NB4 (cell line): Measurements from ENCODE around the gene KCTD1.

ENCODE experiments used
- DNase-seq: peaks from one replicate; pipeline ENCODE4 v3.0.0; 2010; ENCODE audit warnings: low read depth
- H3K4me3 ChIP-seq: one replicate; pipeline ENCODE4 v1.5.1; 2011; ENCODE audit warnings: mild to moderate bottlenecking, low read depth, low read length, moderate library complexity
- MYC ChIP-seq: IDR thresholded peaks from 2 replicates; pipeline ENCODE4 v1.6.1; 2011; ENCODE audit warnings: low read depth, low read length
- POLR2A ChIP-seq: IDR thresholded peaks from 2 replicates; pipeline ENCODE4 v1.6.1; 2011; ENCODE audit warnings: mild to moderate bottlenecking; ENCODE audit not compliant: insufficient read length; ENCODE audit errors: extremely low read depth
- TF ChIP-seq, protein P1 (sequence below): IDR thresholded peaks from 2 replicates; pipeline ENCODE4 v1.6.1; 2011; ENCODE audit warnings: low read depth, low read length
- TF ChIP-seq, protein P2 (sequence below): IDR thresholded peaks from one replicate; pipeline ENCODE4 v1.5.1; 2012; ENCODE audit warnings: low read depth, low read length

Gene KCTD1

DNA sequence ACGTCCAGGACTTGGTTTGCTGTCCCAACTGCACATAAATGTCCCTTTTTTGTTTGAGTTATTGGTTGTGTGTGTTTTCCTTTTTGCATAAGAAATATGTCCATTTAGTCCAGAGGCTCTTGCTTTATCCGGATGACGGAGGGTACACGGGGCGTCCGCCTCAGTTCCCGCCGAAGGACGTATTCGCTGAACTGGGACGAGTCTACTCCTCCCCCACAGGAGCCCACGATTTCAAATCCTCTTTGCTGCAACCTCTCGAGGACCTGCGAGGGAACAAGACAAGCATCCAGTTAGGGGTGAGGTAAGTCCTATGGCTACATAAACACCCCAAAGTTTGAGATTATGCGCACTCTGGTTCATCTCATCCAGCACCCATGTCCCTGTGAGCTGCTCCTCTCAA, 92.7 kb downstream of the KCTD1 start:
- H3K4me3 ChIP-seq: no peak overlapping the region
- no peak for DNase-seq
- TF ChIP-seq POLR2A (no peak), MYC (no peak)
- TF ChIP-seq, protein P1, sequence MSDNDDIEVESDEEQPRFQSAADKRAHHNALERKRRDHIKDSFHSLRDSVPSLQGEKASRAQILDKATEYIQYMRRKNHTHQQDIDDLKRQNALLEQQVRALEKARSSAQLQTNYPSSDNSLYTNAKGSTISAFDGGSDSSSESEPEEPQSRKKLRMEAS: no peak
- TF ChIP-seq, protein P2, sequence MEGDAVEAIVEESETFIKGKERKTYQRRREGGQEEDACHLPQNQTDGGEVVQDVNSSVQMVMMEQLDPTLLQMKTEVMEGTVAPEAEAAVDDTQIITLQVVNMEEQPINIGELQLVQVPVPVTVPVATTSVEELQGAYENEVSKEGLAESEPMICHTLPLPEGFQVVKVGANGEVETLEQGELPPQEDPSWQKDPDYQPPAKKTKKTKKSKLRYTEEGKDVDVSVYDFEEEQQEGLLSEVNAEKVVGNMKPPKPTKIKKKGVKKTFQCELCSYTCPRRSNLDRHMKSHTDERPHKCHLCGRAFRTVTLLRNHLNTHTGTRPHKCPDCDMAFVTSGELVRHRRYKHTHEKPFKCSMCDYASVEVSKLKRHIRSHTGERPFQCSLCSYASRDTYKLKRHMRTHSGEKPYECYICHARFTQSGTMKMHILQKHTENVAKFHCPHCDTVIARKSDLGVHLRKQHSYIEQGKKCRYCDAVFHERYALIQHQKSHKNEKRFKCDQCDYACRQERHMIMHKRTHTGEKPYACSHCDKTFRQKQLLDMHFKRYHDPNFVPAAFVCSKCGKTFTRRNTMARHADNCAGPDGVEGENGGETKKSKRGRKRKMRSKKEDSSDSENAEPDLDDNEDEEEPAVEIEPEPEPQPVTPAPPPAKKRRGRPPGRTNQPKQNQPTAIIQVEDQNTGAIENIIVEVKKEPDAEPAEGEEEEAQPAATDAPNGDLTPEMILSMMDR: no peak

DNA sequence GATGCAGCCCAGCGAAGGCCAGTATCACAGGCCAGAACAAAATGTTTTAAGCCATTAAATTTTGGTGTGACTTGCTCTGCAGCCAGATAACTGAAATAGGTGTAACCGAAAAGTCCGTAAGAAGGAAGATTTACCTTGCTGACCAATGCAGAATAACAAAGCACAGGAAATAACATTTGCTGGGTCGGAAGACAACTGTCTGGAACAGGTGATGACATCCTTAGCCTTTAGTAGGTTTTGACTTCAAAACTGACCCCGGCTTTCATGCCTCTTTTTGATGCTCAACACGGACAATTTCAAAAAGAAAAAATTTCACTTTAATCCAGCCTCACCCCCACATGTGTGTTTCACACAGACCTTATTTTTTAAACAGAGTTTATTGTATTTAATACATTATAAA, 93.7 kb downstream of the KCTD1 start:
- TF ChIP-seq, protein P2: no peak
- no peak for TF ChIP-seq POLR2A
- TF ChIP-seq, protein P1: no peak
- TF ChIP-seq MYC: no peak
- DNase-seq: no peak
- no peak overlapping the region for H3K4me3 ChIP-seq

DNA sequence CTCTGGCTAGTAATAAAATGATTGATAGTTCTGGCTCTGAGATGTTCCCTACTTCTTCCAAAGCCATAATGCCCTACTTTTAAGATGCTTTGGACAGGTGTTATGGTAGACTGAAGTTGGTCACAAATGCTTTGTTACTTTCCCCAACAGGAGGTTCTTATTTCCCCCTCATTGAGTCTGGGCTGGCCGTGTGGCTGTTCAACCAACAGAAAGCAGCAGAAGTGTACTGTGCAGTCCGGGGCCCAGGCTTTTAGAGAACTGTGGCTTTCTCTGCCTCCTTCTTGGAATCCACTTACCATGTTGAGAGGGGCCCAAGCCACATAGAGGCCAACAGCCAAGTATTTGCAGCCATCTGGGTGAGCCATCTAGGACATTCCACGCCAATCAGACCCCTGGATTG, 94.2 kb downstream of the KCTD1 start:
- no peak overlapping the region for H3K4me3 ChIP-seq
- DNase-seq: no peak
- TF ChIP-seq MYC (no peak), POLR2A (no peak)
- TF ChIP-seq, protein P1: no peak
- TF ChIP-seq, protein P2: no peak

DNA sequence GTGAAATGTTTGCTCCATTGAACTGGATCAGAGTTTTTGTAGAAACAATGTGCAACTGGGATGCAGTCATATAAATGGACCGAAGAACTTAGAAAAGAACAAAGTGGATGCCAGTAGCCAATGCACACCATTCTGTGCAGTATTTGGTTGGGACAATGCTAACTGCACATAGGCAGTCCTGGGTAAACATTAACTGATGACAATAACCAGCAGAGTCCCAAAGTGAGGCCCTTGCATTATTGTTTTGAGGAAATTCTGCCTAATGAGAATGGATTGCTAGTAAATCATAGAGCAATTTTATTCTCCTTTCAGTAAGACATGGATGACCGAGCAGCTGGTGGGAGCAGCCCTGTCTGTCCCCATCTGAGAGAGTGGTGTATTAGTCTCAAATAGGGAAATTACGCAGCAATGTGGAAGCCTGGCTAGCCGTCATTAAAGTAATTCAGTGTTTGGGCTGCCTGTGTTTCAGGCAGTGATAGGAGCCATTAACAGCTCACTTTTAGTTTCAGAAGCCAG, 94.9 kb downstream of the KCTD1 start:
- no peak for DNase-seq

DNA sequence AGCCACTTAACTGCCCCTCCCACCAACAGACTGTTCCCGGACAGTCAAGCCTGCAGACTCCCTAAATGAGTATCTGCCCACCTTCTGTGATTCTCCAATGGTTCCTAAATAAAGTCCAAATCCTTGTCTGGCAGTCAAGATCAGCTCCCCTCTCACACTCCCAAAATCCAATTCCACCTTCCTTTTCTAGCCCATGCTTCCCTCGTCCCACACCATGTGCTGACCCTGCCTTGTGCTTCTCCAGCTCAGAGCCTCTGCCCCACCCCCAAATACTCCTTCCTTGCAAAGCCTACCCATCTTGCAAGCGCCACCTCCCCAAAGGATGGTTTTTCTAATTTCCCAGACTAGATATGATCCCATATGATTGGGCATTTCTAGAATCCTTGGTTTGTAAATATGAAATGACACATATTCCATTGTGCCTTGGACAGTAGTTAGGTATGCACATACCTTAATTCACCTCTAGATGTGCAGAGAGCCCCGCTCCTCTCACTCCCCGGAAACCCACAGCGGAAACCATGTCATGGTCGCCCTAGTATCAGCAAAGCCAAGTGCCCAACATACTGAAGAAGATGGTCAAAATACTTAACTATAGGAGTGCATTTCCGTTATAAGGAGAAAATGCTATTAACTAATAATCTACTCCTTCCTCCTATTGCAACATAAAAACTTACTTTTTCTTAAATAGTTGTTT, 97.2 kb downstream of the KCTD1 start:
- no peak overlapping the region for H3K4me3 ChIP-seq
- TF ChIP-seq, protein P1: no peak
- TF ChIP-seq, protein P2: no peak
- no peak for TF ChIP-seq POLR2A
- TF ChIP-seq MYC: no peak

More for the DNA sequence above, 94.9 kb downstream of the KCTD1 start:
- TF ChIP-seq POLR2A: no peak
- TF ChIP-seq, protein P2: no peak
- TF ChIP-seq, protein P1: no peak
- TF ChIP-seq MYC: no peak
- H3K4me3 ChIP-seq: no peak overlapping the region

More for the DNA sequence above, 97.2 kb downstream of the KCTD1 start:
- DNase-seq: no peak
